GM12878 (cell line): ENCODE data around the gene MTTP. TPM values are rescaled to one million over a fixed set of nuclear protein-coding genes. Genes with fewer than 3 reads are reported as not detected.

ENCODE experiments used
- ATAC-seq: fragments of 200-7000 bp; cut with Tn5 transposase; 3 replicates; pipeline ENCODE4 v1.9.1; 2020; ENCODE audit warnings: mild to moderate bottlenecking, moderate library complexity
- BruUV-seq: library from RNA; stranded (reverse); fragments of 400-500 nt; replicated peaks from 2 replicates; lab custom pipeline; 2021; lab: Mats Ljungman, UMichigan
- CTCF ChIA-PET: fragments of 300-600 bp; sonication (Branson Sonifier 250); formaldehyde crosslinking; extraction: SDS; loops from one replicate; lab custom pipeline; 2021; ENCODE audit warnings: inconsistent platforms; lab: Yijun Ruan, JAX
- POLR2A ChIA-PET: fragments of 350-600 bp; formaldehyde crosslinking; extraction: SDS; loops from one replicate; lab custom pipeline; 2021; ENCODE audit warnings: inconsistent platforms; lab: Charles Lee
- RAD21 ChIA-PET: fragments of 300-600 bp; sonication (Branson Sonifier 250); formaldehyde crosslinking; loops from one replicate; lab custom pipeline; 2023; ENCODE audit warnings: antibody characterized with exemption; ENCODE audit not compliant: unreplicated experiment; lab: Charles Lee
- SMC1A ChIA-PET: fragments of 300-600 bp; sonication (Branson Sonifier 250); formaldehyde crosslinking; loops from one replicate; lab custom pipeline; 2023; ENCODE audit not compliant: unreplicated experiment, uncharacterized antibody; lab: Charles Lee
- DNase-seq: peaks from one replicate; pipeline ENCODE4 v3.0.0-alpha.2; 2011; ENCODE audit warnings: low read depth, low spot score
- FAIRE-seq: peaks from 3 replicates; lab custom pipeline; 2011; peaks lifted over from hg19 to GRCh38; lab: Jason Lieb, UNC
- H2AFZ ChIP-seq: 2 replicates; pipeline ENCODE4 v1.6.0; 2011; ENCODE audit warnings: low read depth, low read length, control low read depth; ENCODE audit not compliant: control insufficient read depth
- H3K27ac ChIP-seq: 2 replicates; pipeline ENCODE4 v1.5.1; 2011; ENCODE audit warnings: control low read depth; ENCODE audit not compliant: control insufficient read depth, insufficient read depth
- H3K27me3 ChIP-seq, 2 experiments: replicated peaks in 1 of 2; 2 replicates each; pipeline versions ENCODE4 v1.6.0 to v1.6.1; 2011; ENCODE audit warnings: low read length in 1 of 2; ENCODE audit not compliant: control insufficient read depth in 2 of 2, insufficient read depth in 2 of 2
- H3K36me3 ChIP-seq, 2 experiments: 2 replicates each; pipeline ENCODE4 v1.5.1; 2011; ENCODE audit warnings: low read length in 1 of 2; ENCODE audit not compliant: control insufficient read depth in 2 of 2, insufficient read depth in 2 of 2
- H3K4me1 ChIP-seq: 2 replicates; pipeline ENCODE4 v1.6.1; 2011; ENCODE audit warnings: mild to moderate bottlenecking, low read length, moderate library complexity, mixed read lengths; ENCODE audit not compliant: control insufficient read depth, insufficient read depth
- H3K4me2 ChIP-seq: 2 replicates; pipeline ENCODE4 v1.6.0; 2011; ENCODE audit warnings: control low read depth; ENCODE audit not compliant: control insufficient read depth, insufficient read depth
- H3K4me3 ChIP-seq: fragments of 200-600 bp; sonication (generic); 2 replicates; pipeline ENCODE4 v1.5.1; 2016
- H3K79me2 ChIP-seq: 2 replicates; pipeline ENCODE4 v1.6.0; 2011; ENCODE audit warnings: low read length; ENCODE audit not compliant: control insufficient read depth, insufficient read depth
- H3K9ac ChIP-seq: 2 replicates; pipeline ENCODE4 v1.8.0; 2011; ENCODE audit warnings: low read length, control low read depth, mixed read lengths; ENCODE audit not compliant: control insufficient read depth, insufficient read depth
- H3K9me3 ChIP-seq: replicated peaks from 3 replicates; pipeline ENCODE4 v1.5.1; 2011; ENCODE audit warnings: mild to moderate bottlenecking, low read length; ENCODE audit not compliant: control insufficient read depth, insufficient read depth
- H4K20me1 ChIP-seq: 2 replicates; pipeline ENCODE4 v1.6.0; 2011; ENCODE audit not compliant: control insufficient read depth, insufficient read depth
- ATF3 ChIP-seq: IDR thresholded peaks from 2 replicates; pipeline ENCODE4 v1.6.1; 2011; ENCODE audit warnings: low read depth, mild to moderate bottlenecking, low read length, moderate library complexity, borderline replicate concordance; ENCODE audit errors: extremely low read depth
- BACH1 ChIP-seq: fragments of 450-650 bp; IDR thresholded peaks from 2 replicates; pipeline ENCODE4 v1.6.1; 2017; ENCODE audit warnings: mild to moderate bottlenecking, borderline replicate concordance
- E2F4 ChIP-seq: IDR thresholded peaks from 2 replicates; pipeline ENCODE4 v1.6.1; 2012; ENCODE audit warnings: low read depth, low read length, improper control_type of control experiment
- E2F8 ChIP-seq: fragments of 450-650 bp; IDR thresholded peaks from 2 replicates; pipeline ENCODE4 v1.6.1; 2018; ENCODE audit warnings: mild to moderate bottlenecking, low read depth, moderate library complexity; ENCODE audit not compliant: partially characterized antibody
- EP300 ChIP-seq, 2 experiments: fragments of 150-350 bp in 1 of 2; IDR thresholded peaks; 2 replicates each; pipeline ENCODE4 v1.6.1; 2011 to 2012; ENCODE audit warnings: low read depth in 2 of 2, low read length in 2 of 2, borderline replicate concordance in 1 of 2, improper control_type of control experiment in 1 of 2, inconsistent platforms in 1 of 2; ENCODE audit not compliant: control insufficient read depth in 1 of 2
- EZH2 ChIP-seq: IDR thresholded peaks from 2 replicates; pipeline ENCODE4 v1.6.1; 2012; ENCODE audit warnings: low read depth, mild to moderate bottlenecking, control low read depth, inconsistent platforms, low read length, borderline replicate concordance; ENCODE audit not compliant: control insufficient read depth
- GATAD2B ChIP-seq: fragments of 450-650 bp; conservative IDR thresholded peaks from 2 replicates; pipeline ENCODE4 v1.6.1; 2017; ENCODE audit warnings: low read depth, mild to moderate bottlenecking, moderate library complexity
- LARP7 ChIP-seq: fragments of 450-650 bp; IDR thresholded peaks from 2 replicates; pipeline ENCODE4 v1.6.1; 2017; ENCODE audit warnings: mild to moderate bottlenecking
- MYC ChIP-seq: IDR thresholded peaks from 2 replicates; pipeline ENCODE4 v1.6.1; 2011; ENCODE audit warnings: mild to moderate bottlenecking, low read length, moderate library complexity, inconsistent platforms; ENCODE audit not compliant: insufficient read depth, insufficient replicate concordance, insufficient read length, severe bottlenecking
- NRF1 ChIP-seq: conservative IDR thresholded peaks from 2 replicates; pipeline ENCODE4 v1.6.1; 2011; ENCODE audit warnings: mild to moderate bottlenecking, low read depth, low read length, improper control_type of control experiment
- SP1 ChIP-seq: IDR thresholded peaks from one replicate; pipeline ENCODE4 v1.6.1; 2011; ENCODE audit warnings: low read depth, low read length
- TCF7 ChIP-seq: IDR thresholded peaks from 2 replicates; pipeline ENCODE4 v1.6.1; 2014; ENCODE audit warnings: antibody characterized with exemption, borderline replicate concordance
- ZNF687 ChIP-seq: fragments of 450-650 bp; IDR thresholded peaks from 2 replicates; pipeline ENCODE4 v1.6.1; 2017; ENCODE audit warnings: mild to moderate bottlenecking, moderate library complexity
- WGBS: methylation state at CpG from one replicate; pipeline ENCODE4 v1.1.6; 2016; ENCODE audit warnings: low lambda C conversion rate; ENCODE audit not compliant: insufficient replicate concordance, insufficient coverage; ENCODE audit errors: missing lambda C conversion rate; 5-methylcytosine and 5-hydroxymethylcytosine counted together
- in situ Hi-C: fragments of 300-500 bp; cut with MboI; formaldehyde crosslinking; loops from 9 replicates; pipeline ENCODE4 v1.14.3; 2018; ENCODE audit warnings: mixed read lengths
- intact Hi-C: fragments of 100-400 bp; cut with micrococcal nuclease; formaldehyde crosslinking; loops from one replicate; pipeline ENCODE4 v1.14.2; 2022; ENCODE audit not compliant: unreplicated experiment
- polyA plus RNA-seq, 11 experiments: library from polyadenylated mRNA; depleted of rRNA in 4 of 11; unstranded in 6 of 11; stranded (reverse) in 5 of 11; fragments of >200 nt; fragmentation: Nextera tagmentation in 4 of 11; fragmentation: Illumina TruSeq in 1 of 11; extraction: Ambion mirVana in 4 of 11; extraction: Trizol in 1 of 11; gene quantifications; 1 replicate in 1 of 11; 2 replicates in 10 of 11; pipeline versions ENCODE4 v1.2.1 to v1.2.3, GENCODE V29; 2011 to 2016; ENCODE audit warnings: inconsistent platforms in 2 of 11, missing spikeins in 2 of 11, low read depth in 1 of 11
- total RNA-seq, 4 experiments: library from RNA; depleted of rRNA in 3 of 4; stranded (reverse); fragments of >200 nt in 3 of 4; fragmentation: Illumina TruSeq in 1 of 4; extraction: Trizol in 1 of 4; gene quantifications; 2 replicates each; pipeline versions ENCODE4 v1.2.1 to v1.2.3, GENCODE V29; 2013 to 2021
- TF ChIP-seq, protein P1 (sequence below): fragments of 450-650 bp; IDR thresholded peaks from 2 replicates; pipeline ENCODE4 v1.6.1; 2016; ENCODE audit warnings: mild to moderate bottlenecking

The MTTP gene
- total and polyA plus RNA-seq, 10 of the 15 experiments (the other 5 are each of a cell fraction or from before 2014, with no cell fraction given), result 0.08 to 2.2 (median 0.21) TPM; not detected in 1

DNA sequence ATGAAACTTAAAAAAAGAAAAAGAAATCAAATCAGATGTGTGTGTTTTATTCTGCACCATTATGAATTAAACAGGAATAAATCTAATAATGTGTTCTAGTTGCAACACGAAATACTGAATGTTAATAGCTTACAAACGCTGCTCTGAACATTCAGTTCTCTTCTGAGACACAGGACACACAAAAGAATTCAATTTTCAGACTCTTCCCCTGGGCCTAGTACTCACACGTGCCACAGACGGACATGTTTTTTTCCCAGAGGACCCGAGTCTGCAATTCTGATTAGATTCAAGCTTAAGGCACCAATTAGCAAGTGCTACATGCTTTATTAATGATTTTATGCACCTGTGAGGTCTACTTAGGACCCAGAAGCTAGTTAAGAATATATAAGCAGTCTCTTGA lies 62.5 kb downstream of the MTTP start:
- no peaks in the 10 kb centered on the region for H3K4me1 ChIP-seq
- ATAC-seq, result no peak
- TF ChIP-seq BACH1 (no peak), EZH2 (no peak), E2F8 (no peak), ZNF687 (no peak), NRF1 (no peak), GATAD2B (no peak), EP300 (IDR thresholded peaks at IDR 0.05; ENCODE audit: borderline replicate concordance in 1 of 2, control insufficient read depth in 1 of 2, low read depth in 2 of 2, low read length in 2 of 2) (no peak), SP1 (no peak), E2F4 (no peak), ATF3 (no peak), TCF7 (no peak), LARP7 (no peak), MYC (no peak)
- TF ChIP-seq, protein P1, sequence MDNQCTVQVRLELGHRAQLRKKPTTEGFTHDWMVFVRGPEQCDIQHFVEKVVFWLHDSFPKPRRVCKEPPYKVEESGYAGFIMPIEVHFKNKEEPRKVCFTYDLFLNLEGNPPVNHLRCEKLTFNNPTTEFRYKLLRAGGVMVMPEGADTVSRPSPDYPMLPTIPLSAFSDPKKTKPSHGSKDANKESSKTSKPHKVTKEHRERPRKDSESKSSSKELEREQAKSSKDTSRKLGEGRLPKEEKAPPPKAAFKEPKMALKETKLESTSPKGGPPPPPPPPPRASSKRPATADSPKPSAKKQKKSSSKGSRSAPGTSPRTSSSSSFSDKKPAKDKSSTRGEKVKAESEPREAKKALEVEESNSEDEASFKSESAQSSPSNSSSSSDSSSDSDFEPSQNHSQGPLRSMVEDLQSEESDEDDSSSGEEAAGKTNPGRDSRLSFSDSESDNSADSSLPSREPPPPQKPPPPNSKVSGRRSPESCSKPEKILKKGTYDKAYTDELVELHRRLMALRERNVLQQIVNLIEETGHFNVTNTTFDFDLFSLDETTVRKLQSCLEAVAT, result no peak

More for the DNA sequence above, 62.5 kb downstream of the MTTP start:
- Histone ChIP-seq H3K9me3 (no peaks in the 10 kb centered on the region), H3K27ac (no peak overlapping the region), H3K4me3 (no peak overlapping the region), H3K36me3 (no peaks in the 10 kb centered on the region), H4K20me1 (no peaks in the 10 kb centered on the region), H3K79me2 (no peaks in the 10 kb centered on the region), H3K4me2 (no peak overlapping the region), H2AFZ (no peak overlapping the region), H3K27me3 (peaks cover 0 to 5% of the 10 kb centered on the region in 2 experiments; a peak in 1 of 4 replicates), H3K9ac (no peak overlapping the region)
- ChIA-PET RAD21 (interaction anchor here (1.5 kb wide), 1 partner anchor 11 kb away, joined by 4 read pairs; no protein-coding TSS in a partner anchor), POLR2A (no interaction called here), CTCF (no interaction called here), SMC1A (no interaction called here)
- DNase-seq (no peak), FAIRE-seq (no peak)
- no TSS peak for BruUV-seq
- WGBS, result 30% methylated on average over 5 of the region's 5 CpGs
- in situ Hi-C loops (no loop called here), intact Hi-C loops (no loop called here)
